ENCODE data around the gene PILRA. TPM values are rescaled to one million over a fixed set of nuclear protein-coding genes. Genes with fewer than 3 reads are reported as not detected.

Gene PILRA
- total and polyA plus RNA-seq, 2 of the 13 experiments (the other 11 are each of a cell fraction or from before 2014, with no cell fraction given), result 0.13 to 1.3 TPM

DNA sequence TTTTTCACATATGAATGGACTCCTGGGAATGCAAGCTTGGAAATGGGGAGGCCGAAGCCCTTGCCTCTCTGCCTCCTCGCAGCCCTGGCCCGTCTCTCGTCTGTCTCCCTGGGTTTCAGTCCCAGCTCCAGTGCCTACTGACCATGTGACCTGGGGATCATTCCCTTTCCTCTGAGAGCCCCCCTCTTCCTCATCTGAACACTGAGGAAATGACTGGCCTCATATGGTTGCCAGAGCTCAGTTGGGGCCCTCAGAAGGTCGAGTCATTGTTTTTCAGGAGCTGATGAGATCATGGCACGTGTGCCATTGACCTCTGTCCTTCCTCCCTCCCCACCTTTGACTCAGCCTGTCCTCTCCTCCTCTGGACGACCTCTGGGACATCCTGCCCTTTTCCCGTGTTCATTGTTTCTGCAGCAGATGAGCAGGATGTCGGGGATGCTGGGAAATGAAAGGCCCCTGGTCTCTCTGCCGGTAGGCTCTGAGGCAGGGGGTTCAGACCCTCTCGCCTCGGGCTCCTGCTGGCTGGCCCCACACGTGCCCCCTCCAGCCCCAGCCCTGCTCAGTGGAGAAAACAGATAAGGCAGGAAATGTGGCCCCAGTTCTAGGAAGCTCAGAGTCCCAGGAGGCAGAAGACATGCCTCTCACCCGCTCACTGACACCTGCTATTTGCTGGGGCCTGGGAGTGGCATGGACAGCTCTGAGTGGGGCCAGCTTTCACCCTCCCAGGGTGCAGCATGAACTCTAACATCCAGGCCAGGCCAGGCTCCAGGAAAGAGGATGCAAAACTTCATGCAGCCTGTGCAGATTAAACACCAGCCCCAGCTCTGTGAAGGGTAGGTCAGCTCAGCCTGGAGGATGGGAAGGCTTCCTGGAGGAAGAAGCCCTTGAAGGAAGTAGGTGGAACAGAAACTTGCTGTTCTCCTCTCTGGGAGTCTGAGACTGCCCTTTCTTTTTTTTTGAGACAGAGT is 71.3 kb downstream of the PILRA start (continued):
- TF ChIP-seq, protein P1, sequence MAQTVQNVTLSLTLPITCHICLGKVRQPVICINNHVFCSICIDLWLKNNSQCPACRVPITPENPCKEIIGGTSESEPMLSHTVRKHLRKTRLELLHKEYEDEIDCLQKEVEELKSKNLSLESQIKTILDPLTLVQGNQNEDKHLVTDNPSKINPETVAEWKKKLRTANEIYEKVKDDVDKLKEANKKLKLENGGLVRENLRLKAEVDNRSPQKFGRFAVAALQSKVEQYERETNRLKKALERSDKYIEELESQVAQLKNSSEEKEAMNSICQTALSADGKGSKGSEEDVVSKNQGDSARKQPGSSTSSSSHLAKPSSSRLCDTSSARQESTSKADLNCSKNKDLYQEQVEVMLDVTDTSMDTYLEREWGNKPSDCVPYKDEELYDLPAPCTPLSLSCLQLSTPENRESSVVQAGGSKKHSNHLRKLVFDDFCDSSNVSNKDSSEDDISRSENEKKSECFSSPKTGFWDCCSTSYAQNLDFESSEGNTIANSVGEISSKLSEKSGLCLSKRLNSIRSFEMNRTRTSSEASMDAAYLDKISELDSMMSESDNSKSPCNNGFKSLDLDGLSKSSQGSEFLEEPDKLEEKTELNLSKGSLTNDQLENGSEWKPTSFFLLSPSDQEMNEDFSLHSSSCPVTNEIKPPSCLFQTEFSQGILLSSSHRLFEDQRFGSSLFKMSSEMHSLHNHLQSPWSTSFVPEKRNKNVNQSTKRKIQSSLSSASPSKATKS (CRISPR knock-in tag; IDR thresholded peaks at IDR 0.05), result no peak
- TF ChIP-seq, protein P2, sequence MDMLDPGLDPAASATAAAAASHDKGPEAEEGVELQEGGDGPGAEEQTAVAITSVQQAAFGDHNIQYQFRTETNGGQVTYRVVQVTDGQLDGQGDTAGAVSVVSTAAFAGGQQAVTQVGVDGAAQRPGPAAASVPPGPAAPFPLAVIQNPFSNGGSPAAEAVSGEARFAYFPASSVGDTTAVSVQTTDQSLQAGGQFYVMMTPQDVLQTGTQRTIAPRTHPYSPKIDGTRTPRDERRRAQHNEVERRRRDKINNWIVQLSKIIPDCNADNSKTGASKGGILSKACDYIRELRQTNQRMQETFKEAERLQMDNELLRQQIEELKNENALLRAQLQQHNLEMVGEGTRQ (IDR thresholded peaks at IDR 0.05; ENCODE audit: low read depth, low read length), result peak; percentile 68
- TF ChIP-seq, protein P2 (CRISPR knock-in tag; IDR thresholded peaks at IDR 0.05; ENCODE audit: borderline replicate concordance), result peak; percentile 85; the same call in 1 of the 2 replicates
- TF ChIP-seq, protein P3, sequence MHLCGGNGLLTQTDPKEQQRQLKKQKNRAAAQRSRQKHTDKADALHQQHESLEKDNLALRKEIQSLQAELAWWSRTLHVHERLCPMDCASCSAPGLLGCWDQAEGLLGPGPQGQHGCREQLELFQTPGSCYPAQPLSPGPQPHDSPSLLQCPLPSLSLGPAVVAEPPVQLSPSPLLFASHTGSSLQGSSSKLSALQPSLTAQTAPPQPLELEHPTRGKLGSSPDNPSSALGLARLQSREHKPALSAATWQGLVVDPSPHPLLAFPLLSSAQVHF (CRISPR knock-in tag; IDR thresholded peaks at IDR 0.05), result no peak
- TF ChIP-seq, protein P4, sequence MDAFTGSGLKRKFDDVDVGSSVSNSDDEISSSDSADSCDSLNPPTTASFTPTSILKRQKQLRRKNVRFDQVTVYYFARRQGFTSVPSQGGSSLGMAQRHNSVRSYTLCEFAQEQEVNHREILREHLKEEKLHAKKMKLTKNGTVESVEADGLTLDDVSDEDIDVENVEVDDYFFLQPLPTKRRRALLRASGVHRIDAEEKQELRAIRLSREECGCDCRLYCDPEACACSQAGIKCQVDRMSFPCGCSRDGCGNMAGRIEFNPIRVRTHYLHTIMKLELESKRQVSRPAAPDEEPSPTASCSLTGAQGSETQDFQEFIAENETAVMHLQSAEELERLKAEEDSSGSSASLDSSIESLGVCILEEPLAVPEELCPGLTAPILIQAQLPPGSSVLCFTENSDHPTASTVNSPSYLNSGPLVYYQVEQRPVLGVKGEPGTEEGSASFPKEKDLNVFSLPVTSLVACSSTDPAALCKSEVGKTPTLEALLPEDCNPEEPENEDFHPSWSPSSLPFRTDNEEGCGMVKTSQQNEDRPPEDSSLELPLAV (CRISPR knock-in tag; conservative IDR thresholded peaks at IDR 0.05; ENCODE audit: low read depth), result no peak
- TF ChIP-seq EHMT2 (IDR thresholded peaks at IDR 0.05; ENCODE audit: borderline replicate concordance, low read depth, low read length) (no peak), ZNF225 (CRISPR knock-in tag; IDR thresholded peaks at IDR 0.05) (no peak; the same call in 1 of the 2 replicates), ZNF382 (CRISPR knock-in tag; IDR thresholded peaks at IDR 0.05; ENCODE audit: borderline replicate concordance) (no peak), ELF3 (CRISPR knock-in tag; IDR thresholded peaks at IDR 0.05) (peak; percentile 89; the same call in 1 of the 2 replicates), TAF15 (IDR thresholded peaks at IDR 0.05; ENCODE audit: low read depth, low read length, poor library complexity, severe bottlenecking) (no peak), SRF (IDR thresholded peaks at IDR 0.05; ENCODE audit: low read depth, low read length) (0 out of 2 replicates have a peak, but pooled peaks have one; percentile 45), ZNF343 (CRISPR knock-in tag; IDR thresholded peaks at IDR 0.05) (no peak), ZNF567 (CRISPR knock-in tag; IDR thresholded peaks at IDR 0.05; ENCODE audit: borderline replicate concordance) (no peak), FLYWCH1 (CRISPR knock-in tag; IDR thresholded peaks at IDR 0.05) (no peak), ZNF17 (CRISPR knock-in tag; IDR thresholded peaks at IDR 0.05) (no peak), TAF1 (CRISPR knock-in tag; IDR thresholded peaks at IDR 0.05) (peak; percentile 67), ZNF768 (CRISPR knock-in tag; IDR thresholded peaks at IDR 0.05) (no peak; the same call in 1 of the 2 replicates), ZMAT3 (CRISPR knock-in tag; conservative IDR thresholded peaks at IDR 0.05) (no peak), IRF2 (CRISPR knock-in tag; IDR thresholded peaks at IDR 0.05) (0 out of 2 replicates have a peak, but pooled peaks have one; percentile 35), GLI4 (CRISPR knock-in tag; IDR thresholded peaks at IDR 0.05; ENCODE audit: borderline replicate concordance) (no peak)
- TF ChIP-seq, protein P5, sequence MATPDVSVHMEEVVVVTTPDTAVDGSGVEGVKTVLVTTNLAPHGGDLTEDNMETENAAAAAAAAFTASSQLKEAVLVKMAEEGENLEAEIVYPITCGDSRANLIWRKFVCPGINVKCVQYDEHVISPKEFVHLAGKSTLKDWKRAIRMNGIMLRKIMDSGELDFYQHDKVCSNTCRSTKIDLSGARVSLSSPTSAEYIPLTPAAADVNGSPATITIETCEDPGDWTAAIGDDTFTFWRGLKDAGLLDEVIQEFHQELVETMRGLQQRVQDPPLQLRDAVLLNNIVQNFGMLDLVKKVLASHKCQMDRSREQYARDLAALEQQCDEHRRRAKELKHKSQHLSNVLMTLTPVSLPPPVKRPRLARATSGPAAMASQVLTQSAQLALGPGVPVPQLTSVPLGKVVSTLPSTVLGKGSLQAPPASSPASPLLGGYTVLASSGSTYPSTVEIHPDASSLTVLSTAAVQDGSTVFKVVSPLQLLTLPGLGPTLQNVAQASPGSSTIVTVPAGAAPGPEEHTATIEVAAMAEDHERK (CRISPR knock-in tag; IDR thresholded peaks at IDR 0.05; ENCODE audit: low read depth), result no peak

All from HepG2 (cell line).